AG10803 (cell line): ENCODE data around the gene AVPR2.

Experiments used
- DNase-seq: peaks from one replicate; pipeline ENCODE4 v3.0.0; 2010; ENCODE audit warnings: low read depth
- H3K4me3 ChIP-seq: 2 replicates; pipeline ENCODE4 v1.5.1; 2011; ENCODE audit warnings: mild to moderate bottlenecking, low read length, control low read depth
- TF ChIP-seq, protein P1 (sequence below): conservative IDR thresholded peaks from 2 replicates; pipeline ENCODE4 v1.5.1; 2011; ENCODE audit warnings: mild to moderate bottlenecking, low read length, control low read depth, inconsistent platforms

AVPR2 gene

DNA sequence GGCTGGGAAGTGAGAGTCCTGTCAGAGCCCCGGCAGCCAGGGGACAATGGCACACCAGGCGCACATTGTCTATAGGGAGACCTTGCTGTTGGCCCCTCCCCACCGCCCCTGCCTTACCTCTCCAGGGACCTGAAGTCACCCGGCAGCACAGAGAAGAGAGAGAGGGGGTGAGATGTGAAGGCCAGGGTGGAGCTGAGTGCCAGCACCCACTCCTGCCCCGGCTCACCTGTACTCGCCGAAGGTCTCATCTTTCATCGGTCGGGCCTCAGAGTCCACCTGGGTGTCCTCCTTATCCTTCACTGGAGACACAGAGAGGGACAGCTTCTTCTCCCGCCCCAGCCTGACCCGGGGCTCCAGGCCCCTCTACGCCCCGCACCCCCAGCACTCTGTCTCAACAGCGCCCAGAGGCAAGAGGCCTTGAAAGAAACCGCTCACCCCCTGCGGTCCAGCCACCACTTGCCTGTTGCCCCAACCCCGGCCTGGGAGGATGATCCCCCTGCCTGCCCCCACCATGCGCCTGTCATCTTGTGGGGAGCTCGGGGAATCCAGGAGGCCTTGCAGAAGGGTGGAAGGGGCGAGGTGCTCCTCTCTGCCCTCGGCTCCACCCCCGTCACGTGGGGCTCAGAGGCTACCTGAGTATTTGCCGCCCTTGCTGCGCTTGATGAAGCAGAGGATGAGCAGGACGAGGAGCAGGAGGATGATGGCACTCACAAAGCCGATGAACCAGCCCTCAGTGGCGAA lies 41.1 kb upstream of the AVPR2 start:
- H3K4me3 ChIP-seq = no peak overlapping the region
- no peak for DNase-seq
- TF ChIP-seq, protein P1, sequence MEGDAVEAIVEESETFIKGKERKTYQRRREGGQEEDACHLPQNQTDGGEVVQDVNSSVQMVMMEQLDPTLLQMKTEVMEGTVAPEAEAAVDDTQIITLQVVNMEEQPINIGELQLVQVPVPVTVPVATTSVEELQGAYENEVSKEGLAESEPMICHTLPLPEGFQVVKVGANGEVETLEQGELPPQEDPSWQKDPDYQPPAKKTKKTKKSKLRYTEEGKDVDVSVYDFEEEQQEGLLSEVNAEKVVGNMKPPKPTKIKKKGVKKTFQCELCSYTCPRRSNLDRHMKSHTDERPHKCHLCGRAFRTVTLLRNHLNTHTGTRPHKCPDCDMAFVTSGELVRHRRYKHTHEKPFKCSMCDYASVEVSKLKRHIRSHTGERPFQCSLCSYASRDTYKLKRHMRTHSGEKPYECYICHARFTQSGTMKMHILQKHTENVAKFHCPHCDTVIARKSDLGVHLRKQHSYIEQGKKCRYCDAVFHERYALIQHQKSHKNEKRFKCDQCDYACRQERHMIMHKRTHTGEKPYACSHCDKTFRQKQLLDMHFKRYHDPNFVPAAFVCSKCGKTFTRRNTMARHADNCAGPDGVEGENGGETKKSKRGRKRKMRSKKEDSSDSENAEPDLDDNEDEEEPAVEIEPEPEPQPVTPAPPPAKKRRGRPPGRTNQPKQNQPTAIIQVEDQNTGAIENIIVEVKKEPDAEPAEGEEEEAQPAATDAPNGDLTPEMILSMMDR = no peak

DNA sequence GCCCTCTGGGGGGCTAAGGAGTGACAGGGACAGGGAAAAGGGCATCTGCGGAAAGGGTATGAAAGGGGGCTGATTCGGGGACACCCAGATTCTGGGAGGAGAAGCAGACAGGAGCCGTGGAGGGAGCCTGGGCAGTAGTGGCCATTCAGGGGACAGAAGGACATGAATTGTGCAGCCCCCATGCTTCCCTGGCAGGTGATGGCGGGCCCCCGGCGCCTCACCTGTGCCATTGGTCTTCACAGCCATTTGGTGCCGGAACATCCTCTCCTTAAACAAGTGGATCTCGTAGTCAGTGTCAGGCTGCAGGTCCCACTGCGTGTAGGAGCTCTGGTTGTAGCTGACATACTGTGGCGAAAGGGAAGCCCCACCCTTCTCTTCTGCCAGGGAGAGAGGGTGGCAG lies 40.4 kb upstream of the AVPR2 start:
- DNase-seq = no peak
- TF ChIP-seq, protein P1 = no peak
- no peak overlapping the region for H3K4me3 ChIP-seq

DNA sequence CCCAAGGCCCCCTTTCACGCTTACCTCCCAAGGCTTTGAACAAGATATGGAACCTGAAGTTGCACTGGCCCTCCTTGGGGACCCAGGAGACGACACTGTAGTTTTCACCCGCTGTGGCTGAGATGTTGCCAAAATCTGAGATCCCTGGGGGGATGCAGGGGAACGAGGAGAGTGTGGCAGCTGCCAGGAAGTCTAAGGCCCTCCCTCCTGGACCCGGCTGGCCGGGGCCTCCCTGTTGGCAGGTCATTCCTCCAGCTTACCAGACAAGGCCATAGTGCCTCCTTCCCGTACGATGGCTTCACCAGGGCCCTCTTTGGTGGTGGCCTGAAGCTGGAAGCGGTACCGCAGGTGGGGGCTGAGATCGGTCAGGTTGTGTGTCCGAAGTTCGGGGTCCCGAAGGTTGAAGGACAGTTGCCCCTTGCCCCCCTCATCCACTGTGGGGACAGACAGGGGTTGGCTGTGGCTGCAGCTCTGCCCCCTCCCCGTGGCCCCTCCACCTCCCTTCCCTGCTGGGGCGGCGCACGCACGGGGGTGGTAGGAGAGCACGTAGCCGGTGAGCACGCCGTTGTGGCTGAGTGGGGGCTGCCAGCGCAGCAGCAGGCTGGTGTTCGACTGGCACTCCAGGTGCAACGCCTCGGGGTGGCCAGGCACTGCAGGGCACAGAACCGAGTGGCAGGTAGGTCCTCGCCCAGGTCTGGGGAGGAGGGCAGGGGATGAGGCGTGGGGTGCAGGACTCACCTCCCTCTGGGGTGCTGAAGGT lies 39.7 kb upstream of the AVPR2 start:
- no peak for DNase-seq
- TF ChIP-seq, protein P1 = no peak
- no peak overlapping the region for H3K4me3 ChIP-seq

DNA sequence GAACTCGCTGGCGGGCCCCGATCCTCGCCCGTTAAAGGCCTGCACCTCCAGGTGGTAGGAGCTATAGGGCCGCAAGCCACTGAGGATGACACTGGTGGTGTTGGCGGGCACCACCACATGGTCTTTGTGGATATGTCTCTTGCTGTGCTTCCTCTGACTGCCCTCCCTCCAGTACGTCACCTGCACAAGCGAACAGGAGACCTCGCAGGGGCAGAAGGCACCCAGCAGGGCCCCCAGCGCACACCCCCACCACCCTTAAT lies 39.2 kb upstream of the AVPR2 start:
- no peak for DNase-seq
- TF ChIP-seq, protein P1 = no peak
- no peak overlapping the region for H3K4me3 ChIP-seq

DNA sequence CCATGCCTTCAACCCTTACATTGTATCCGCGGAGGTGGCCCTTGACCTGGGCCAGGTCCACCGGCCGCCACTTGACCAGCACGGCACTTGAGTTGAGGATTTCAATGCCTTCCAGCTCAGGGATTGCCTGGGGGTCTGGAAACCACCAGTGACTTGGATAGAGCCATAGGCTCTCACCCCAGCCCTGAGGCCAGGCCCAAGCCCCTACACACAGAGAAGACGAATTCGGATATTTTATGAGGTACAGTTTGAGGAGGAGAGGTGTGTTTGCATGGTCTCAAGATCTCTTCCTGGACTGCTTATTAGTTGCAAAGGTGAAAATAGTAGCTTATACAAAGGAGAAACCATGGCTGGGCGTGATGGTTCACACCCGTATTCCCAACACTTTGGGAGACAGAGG lies 38.8 kb upstream of the AVPR2 start:
- TF ChIP-seq, protein P1 = no peak
- no peak overlapping the region for H3K4me3 ChIP-seq
- no peak for DNase-seq

DNA sequence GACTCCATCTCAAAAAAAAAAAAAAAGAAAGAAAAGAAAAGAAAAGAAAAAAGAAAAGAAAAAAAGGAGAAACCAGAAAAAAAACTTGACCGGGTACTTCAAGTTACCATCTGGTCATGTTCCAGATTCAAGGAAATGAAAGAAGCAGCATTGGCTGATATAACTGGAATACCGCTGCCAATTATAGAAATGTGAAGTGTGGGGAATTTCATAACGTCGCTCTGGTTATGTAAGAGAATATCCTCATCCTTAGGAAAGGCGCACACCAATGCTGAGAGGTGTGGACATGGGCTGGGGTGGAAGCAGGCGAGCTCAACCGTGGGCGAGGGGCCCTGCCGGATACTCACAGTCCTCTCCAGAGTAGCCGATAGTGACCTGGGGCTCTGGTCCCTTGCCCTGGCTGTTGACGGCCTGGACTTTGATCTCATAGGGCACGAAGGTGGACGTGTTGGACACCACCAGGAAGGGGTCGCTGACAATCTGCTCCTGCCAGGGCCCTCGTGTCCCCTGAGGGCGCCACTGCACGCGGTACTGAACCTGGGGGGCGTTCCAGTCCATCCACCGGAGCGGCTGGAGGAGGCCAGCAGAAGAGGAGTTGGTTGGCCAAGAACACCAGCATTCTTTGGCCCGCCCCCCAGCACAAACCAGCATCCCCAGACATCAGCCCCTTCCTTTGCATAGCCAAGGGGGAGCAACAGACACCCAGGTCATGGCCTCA lies 38.0 kb upstream of the AVPR2 start:
- DNase-seq = no peak
- TF ChIP-seq, protein P1 = no peak
- no peak overlapping the region for H3K4me3 ChIP-seq
